ENCODE measurements around the gene GSTA4. TPM values are rescaled to one million over a fixed set of nuclear protein-coding genes. Genes with fewer than 3 reads are reported as not detected.
A peak's percentile ranks its signal among the peaks of the same experiment; 100 is the strongest.

Gene GSTA4
- total and polyA plus RNA-seq, 2 donors from 2014 or later: 17.4 to 47.4 TPM

- intact Hi-C loops (cut with DNase I): no loop called here
- no peak for DNase-seq
- H3K27me3 ChIP-seq (ENCODE audit: control insufficient read depth, insufficient read depth, low read length): no peaks in the 10 kb centered on the region
- H3K36me3 ChIP-seq (ENCODE audit: control insufficient read depth in 2 of 3, insufficient read depth in 3 of 3, low read length in 3 of 3): no peaks in the 10 kb centered on the region
- no peaks in the 10 kb centered on the region for H3K4me1 ChIP-seq (ENCODE audit: control insufficient read depth in 2 of 3, insufficient read depth in 2 of 3, low read depth in 1 of 3, low read length in 3 of 3)
- no peak overlapping the region for H3K9ac ChIP-seq (ENCODE audit: low read length in 3 of 3)
- H3K27ac ChIP-seq (ENCODE audit: low read depth in 2 of 2, low read length in 2 of 2): no peak overlapping the region
- H3K9me3 ChIP-seq (ENCODE audit: control insufficient read depth in 2 of 3, insufficient read depth in 1 of 3, low read length in 3 of 3): no peaks in the 10 kb centered on the region
- H3K4me3 ChIP-seq (ENCODE audit: low read length in 3 of 3): no peak overlapping the region
- TF ChIP-seq CTCF (IDR thresholded peaks at IDR 0.05; ENCODE audit: borderline replicate concordance, extremely low read depth, insufficient read depth): no peak
- FAIRE-seq: no peak
Measured at GRCh38 chr6:52942221-52942620, 52.9 kb downstream of the GSTA4 start.

GRCh38 chr6:52937908-52938307 is 57.2 kb downstream of the GSTA4 start:
- no peaks in the 10 kb centered on the region for H3K36me3 ChIP-seq (ENCODE audit: control insufficient read depth in 2 of 3, insufficient read depth in 3 of 3, low read length in 3 of 3)
- FAIRE-seq: no peak
- DNase-seq: no peak
- no peaks in the 10 kb centered on the region for H3K27me3 ChIP-seq (ENCODE audit: control insufficient read depth, insufficient read depth, low read length)
- intact Hi-C loops (cut with DNase I): no loop called here
- no peak overlapping the region for H3K9ac ChIP-seq (ENCODE audit: low read length in 3 of 3)
- H3K27ac ChIP-seq (ENCODE audit: low read depth in 2 of 2, low read length in 2 of 2): no peak overlapping the region
- no peaks in the 10 kb centered on the region for H3K9me3 ChIP-seq (ENCODE audit: control insufficient read depth in 2 of 3, insufficient read depth in 1 of 3, low read length in 3 of 3)
- TF ChIP-seq CTCF (IDR thresholded peaks at IDR 0.05; ENCODE audit: borderline replicate concordance, extremely low read depth, insufficient read depth): no peak
- no peak overlapping the region for H3K4me3 ChIP-seq (ENCODE audit: low read length in 3 of 3)
- no peaks in the 10 kb centered on the region for H3K4me1 ChIP-seq (ENCODE audit: control insufficient read depth in 2 of 3, insufficient read depth in 2 of 3, low read depth in 1 of 3, low read length in 3 of 3)

- FAIRE-seq (no peak), DNase-seq (no peak)
- Histone ChIP-seq H3K9ac (ENCODE audit: low read length in 3 of 3) (no peak overlapping the region), H3K36me3 (ENCODE audit: control insufficient read depth in 2 of 3, insufficient read depth in 3 of 3, low read length in 3 of 3) (no peaks in the 10 kb centered on the region), H3K27ac (ENCODE audit: low read depth in 2 of 2, low read length in 2 of 2) (no peak overlapping the region), H3K4me1 (ENCODE audit: control insufficient read depth in 2 of 3, insufficient read depth in 2 of 3, low read depth in 1 of 3, low read length in 3 of 3) (no peaks in the 10 kb centered on the region), H3K27me3 (ENCODE audit: control insufficient read depth, insufficient read depth, low read length) (no peaks in the 10 kb centered on the region), H3K4me3 (ENCODE audit: low read length in 3 of 3) (no peak overlapping the region), H3K9me3 (ENCODE audit: control insufficient read depth in 2 of 3, insufficient read depth in 1 of 3, low read length in 3 of 3) (no peaks in the 10 kb centered on the region)
- intact Hi-C loops (cut with DNase I): no loop called here
- TF ChIP-seq CTCF (IDR thresholded peaks at IDR 0.05; ENCODE audit: borderline replicate concordance, extremely low read depth, insufficient read depth): no peak
Measured at GRCh38 chr6:52933778-52934177, 61.3 kb downstream of the GSTA4 start.

GRCh38 chr6:52931351-52931750 is 63.7 kb downstream of the GSTA4 start:
- H3K27me3 ChIP-seq (ENCODE audit: control insufficient read depth, insufficient read depth, low read length): no peaks in the 10 kb centered on the region
- H3K9me3 ChIP-seq (ENCODE audit: control insufficient read depth in 2 of 3, insufficient read depth in 1 of 3, low read length in 3 of 3): no peaks in the 10 kb centered on the region
- no peak for TF ChIP-seq CTCF (IDR thresholded peaks at IDR 0.05; ENCODE audit: borderline replicate concordance, extremely low read depth, insufficient read depth)
- H3K27ac ChIP-seq (ENCODE audit: low read depth in 2 of 2, low read length in 2 of 2): no peak overlapping the region
- no peak overlapping the region for H3K4me3 ChIP-seq (ENCODE audit: low read length in 3 of 3)
- no peaks in the 10 kb centered on the region for H3K4me1 ChIP-seq (ENCODE audit: control insufficient read depth in 2 of 3, insufficient read depth in 2 of 3, low read depth in 1 of 3, low read length in 3 of 3)
- H3K36me3 ChIP-seq (ENCODE audit: control insufficient read depth in 2 of 3, insufficient read depth in 3 of 3, low read length in 3 of 3): no peaks in the 10 kb centered on the region
- DNase-seq (peak in 1 of 5 donors; percentile 18), FAIRE-seq (no peak)
- intact Hi-C loops (cut with DNase I): no loop called here
- H3K9ac ChIP-seq (ENCODE audit: low read length in 3 of 3): no peak overlapping the region
